Measurements from ENCODE around the gene SP2.

DNA sequence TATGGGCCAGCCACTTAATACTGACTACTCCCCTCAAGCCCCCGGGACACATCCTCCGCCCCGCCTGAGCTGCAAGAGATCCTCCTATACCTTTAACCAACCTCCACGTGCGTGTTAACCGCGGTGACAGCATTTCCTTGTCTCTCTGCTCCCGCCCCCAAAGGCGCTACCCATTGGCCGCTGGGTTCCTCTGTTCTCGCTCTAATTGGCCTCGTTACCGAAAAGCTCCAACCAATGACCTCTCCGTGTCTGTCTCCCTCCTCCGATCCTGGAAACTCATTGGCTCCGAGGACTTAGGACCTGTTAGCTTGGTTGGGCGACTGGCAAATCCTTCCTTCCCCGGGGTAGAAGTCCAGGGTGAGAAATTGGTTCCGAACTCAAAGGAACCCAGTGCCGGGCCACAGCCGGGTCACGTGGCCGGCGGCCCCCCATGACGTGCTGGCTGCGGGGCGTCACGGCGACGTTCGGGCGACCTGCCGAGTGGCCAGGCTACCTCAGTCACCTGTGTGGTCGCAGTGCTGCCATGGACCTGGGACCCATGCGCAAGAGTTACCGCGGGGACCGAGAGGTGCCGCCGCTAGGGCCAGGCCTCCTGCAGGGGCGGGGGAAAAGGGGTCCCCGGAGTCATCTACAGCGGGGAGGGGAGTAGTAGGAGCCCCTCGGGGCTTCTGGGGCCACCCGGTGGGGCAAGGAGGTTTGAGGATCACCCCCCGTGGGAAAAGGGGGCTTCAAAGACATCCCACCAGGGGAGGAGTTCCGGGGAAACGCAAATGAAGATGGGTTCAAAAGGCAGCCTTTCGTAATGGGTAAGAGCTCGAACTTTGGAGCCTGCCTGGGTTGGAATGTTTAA is 45.4 kb downstream of the SP2 start, which contains the start of gene PNPO:
- TF ChIP-seq, protein P1, sequence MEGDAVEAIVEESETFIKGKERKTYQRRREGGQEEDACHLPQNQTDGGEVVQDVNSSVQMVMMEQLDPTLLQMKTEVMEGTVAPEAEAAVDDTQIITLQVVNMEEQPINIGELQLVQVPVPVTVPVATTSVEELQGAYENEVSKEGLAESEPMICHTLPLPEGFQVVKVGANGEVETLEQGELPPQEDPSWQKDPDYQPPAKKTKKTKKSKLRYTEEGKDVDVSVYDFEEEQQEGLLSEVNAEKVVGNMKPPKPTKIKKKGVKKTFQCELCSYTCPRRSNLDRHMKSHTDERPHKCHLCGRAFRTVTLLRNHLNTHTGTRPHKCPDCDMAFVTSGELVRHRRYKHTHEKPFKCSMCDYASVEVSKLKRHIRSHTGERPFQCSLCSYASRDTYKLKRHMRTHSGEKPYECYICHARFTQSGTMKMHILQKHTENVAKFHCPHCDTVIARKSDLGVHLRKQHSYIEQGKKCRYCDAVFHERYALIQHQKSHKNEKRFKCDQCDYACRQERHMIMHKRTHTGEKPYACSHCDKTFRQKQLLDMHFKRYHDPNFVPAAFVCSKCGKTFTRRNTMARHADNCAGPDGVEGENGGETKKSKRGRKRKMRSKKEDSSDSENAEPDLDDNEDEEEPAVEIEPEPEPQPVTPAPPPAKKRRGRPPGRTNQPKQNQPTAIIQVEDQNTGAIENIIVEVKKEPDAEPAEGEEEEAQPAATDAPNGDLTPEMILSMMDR (IDR thresholded peaks at IDR 0.05): no peak
- no peak for TF ChIP-seq ZFX (IDR thresholded peaks at IDR 0.05; ENCODE audit: borderline replicate concordance)

Measured in 22Rv1 (cell line).